GM11168 (cell line): Measurements from ENCODE around the gene AHI1.

Experiments used
- in situ Hi-C: fragments of 300-500 bp; cut with MboI; formaldehyde crosslinking; loops from one replicate; pipeline ENCODE4 v1.12.0; 2022; ENCODE audit warnings: low sequenced_read_pairs; ENCODE audit not compliant: unreplicated experiment

AHI1 gene

DNA sequence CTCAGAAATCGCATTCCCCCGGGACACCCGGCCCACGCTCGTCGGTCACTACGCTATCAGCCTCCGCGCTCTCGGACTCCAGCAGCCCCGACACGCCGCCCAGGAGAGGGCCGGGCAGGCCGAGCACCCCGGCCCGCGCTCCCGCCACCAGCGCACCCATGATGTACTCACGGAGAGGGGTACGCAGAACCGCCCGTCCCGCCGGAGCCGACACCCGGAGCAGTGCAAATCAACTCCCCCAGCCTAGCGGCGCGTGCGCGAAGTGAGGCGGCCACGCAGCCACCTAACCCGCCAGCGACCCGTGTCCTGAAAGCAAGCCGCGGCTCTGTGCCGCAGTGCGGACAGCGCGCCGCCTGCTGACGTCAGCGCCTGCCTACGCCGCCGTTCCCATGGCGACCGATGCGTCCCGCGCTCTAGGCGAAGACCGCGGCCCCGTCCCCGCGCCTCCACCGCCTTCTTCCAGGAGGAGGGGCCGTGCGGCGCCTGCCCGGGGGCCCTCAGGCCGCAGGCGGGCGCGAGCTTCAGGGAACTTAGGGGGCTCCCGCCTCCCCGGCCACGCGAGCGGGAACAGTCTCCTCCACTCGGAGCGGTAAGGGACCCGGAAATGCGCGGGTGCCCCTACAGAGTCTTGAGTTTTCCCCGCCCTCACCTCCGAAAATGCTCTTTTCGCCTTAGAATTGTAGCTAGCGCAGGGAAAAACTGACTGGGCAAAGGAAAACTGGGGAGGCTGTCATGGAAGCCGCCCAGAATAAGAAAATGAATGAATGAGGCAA, at the start of gene AHI1:
Gene AHI1 (minus strand): TSS at position 329 of the 773 bp plus-strand sequence. CDS start 5,503 bp downstream, outside the sequence.
- in situ Hi-C loops = no loop called here

DNA sequence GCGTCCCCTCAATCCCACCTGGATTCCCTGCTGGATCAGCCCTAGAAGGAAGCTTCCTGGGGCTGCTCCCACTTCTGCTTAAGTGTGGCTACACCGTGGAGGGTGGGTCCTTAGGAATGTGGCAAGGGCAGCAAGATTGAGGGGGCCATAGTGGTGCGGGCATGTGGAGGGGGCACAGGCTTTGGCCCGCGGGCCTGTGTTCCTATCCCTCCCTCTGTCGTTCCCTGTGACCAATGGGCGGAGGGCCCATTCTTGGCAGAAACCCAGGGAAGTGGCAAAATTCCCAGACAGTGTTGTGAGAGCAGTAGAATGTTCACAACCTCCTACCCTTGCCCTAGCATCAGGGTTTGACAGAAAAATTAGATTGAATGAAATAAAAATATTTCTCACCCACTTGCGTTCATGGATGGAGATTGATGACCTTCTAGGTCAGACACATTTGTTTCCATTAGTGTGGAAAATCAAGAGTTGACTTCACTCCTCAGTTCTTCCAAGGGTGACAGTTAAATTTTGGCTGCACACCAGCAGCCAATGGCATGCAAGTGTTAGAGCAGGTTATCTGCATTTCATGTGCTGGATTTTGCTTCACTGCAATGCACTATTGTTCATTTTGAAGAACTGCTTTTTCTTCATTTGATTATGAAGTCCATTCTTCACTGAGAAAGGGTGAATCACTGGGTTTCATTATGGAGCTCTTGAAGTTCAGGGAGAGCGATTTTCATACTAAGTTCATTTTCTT, 49.3 kb upstream of the AHI1 start:
- in situ Hi-C loops = loop anchor here (25.0 kb wide), 2 partner anchors 365 to 665 kb away; no protein-coding TSS in a partner anchor

DNA sequence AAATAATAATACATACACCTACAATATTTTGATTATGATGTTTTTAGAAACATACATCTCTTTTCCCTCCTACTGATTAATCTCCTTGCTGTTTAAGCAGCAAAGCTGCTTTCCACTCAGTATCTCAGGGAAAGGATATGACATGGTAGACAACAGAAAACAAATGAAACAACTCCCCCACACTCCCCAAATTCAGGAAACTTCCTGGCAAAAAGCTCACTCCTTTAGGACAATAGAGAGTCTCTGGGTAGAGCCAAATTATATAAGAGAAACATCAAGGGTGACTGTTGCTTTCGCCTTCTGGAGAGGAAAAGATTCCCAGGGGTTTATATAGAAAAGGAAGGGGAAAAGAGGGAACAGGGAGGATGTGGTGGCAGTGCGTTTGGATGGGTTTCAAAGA, 48.7 kb upstream of the AHI1 start:
- in situ Hi-C loops = loop anchor here (25.0 kb wide), 2 partner anchors 366 to 666 kb away; no protein-coding TSS in a partner anchor

DNA sequence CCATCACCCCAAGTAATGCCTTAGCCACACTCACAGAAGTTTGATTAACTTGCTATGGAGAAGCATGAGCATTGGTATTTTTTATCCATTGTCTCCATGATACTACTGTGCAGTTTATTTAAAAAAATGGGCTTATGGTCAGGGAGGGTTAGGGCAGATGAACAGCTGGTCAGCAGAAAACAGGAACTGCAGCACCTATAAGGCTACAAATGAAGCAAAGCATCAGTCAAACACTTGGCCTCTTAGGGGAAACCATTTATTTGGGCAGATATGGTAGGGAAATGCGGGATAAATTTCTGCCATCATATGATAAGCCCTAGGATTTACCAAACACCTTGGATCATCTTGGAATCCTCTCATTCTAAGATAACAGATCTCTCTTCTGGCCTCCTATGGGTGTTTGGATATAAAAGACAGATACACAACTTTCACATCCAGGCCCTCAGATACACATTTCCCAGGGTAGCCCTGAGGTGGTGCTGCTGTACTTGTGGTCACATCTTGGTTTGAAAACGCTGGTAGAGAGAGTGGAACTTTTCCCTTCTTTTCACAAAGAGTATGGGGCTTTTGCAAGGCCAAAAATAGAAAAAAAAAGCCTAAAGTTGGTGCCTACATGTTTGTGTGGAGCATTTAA, 42.8 kb upstream of the AHI1 start:
- in situ Hi-C loops = loop anchor here (25.0 kb wide), 2 partner anchors 372 to 672 kb away; no protein-coding TSS in a partner anchor

DNA sequence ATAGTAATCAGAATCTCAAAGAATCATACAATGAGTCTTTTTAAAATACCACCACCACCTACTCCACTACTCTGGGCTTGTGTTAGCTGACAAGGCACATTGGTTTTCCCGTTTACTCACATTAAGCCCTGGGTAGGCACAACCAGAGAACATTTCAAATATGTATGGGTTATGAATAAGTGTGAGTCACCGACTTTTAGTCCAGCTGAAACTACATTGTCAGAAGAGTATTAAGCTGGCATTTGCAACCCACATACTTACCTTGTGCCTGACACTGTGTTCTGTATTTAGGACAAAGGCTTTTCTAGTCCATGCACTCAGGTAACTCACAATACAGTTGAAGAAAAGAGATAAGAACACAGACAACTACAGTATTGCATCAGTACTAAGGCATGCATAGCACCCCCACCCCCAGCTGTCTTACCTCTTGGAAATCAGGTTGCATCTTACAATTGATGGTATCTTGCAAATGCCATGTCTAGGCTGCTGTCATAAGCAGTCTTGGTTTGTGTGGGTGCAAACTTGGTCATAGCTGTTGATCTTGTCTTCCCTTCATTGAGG, 40.3 kb upstream of the AHI1 start:
- in situ Hi-C loops = loop anchor here (25.0 kb wide), 2 partner anchors 374 to 674 kb away; no protein-coding TSS in a partner anchor

DNA sequence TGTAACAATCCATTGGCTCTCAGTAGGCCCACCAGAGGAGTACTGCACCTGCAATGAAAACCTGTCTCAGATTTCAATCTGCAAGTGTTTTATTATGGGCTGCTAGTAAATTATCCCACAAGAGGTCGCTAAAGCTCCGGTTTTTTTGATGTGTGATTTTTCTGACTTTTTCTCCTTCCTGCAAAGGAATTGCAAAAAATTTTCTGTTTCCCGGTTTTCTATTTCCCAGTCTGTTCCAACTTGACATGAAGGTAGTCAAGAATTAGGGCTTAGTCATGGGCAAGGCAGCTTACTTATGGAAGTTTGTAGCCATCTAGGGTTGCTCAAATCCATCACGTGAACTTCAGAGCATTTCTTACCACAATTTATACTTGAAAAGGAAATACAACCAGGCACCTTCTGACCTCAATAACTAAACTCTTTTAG, 38.5 kb upstream of the AHI1 start:
- in situ Hi-C loops = loop anchor here (25.0 kb wide), 2 partner anchors 376 to 676 kb away; no protein-coding TSS in a partner anchor

DNA sequence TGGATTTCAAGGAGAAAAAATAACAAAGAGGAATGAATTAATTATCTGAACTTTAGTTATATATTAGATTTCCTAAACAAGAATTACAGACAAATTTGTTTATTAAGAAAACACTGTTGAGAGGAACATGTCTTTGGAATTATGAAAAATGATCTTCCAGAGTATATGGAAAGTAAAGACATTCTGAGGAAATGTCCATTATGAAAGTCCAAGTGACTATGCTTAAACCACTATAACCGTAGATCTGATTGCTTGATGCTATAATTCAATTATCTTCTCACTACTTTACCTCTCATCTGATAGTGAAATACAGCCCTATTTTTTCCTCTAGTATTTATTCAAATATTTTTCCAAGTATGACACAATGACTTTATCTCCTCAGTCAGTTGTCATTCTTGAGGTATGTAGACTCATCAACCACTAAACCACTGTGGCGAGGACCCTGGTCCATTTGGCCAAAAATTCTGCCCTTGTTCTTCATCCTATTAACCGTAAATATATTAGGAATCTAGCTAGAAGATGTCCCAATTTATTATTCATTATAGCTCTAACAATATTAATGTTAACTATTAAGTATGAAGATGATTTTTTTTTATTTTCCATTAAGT, 37.3 kb upstream of the AHI1 start:
- in situ Hi-C loops = loop anchor here (25.0 kb wide), 2 partner anchors 377 to 677 kb away; no protein-coding TSS in a partner anchor

DNA sequence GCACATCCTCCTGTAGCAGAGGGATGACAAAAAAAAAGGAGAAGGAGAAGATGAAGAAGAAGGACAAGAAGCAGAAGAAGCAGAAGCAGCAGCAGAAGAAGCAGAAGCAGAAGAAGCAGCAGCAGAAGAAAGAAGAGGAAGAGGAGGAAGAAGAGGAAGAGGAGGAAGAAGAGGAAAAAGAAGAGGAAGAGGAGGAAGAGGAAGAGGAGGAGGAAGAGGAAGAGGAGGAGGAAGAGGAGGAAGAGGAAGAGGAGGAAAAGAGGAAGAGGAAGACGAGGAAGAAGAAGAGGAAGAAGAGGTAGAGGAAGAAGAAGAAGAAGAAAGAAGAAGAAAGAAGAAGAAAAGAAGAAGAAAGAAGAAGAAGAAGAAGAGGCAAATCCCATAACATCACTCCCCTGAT, 35.0 kb upstream of the AHI1 start:
- in situ Hi-C loops = loop anchor here (25.0 kb wide), 2 partner anchors 380 to 680 kb away; no protein-coding TSS in a partner anchor

DNA sequence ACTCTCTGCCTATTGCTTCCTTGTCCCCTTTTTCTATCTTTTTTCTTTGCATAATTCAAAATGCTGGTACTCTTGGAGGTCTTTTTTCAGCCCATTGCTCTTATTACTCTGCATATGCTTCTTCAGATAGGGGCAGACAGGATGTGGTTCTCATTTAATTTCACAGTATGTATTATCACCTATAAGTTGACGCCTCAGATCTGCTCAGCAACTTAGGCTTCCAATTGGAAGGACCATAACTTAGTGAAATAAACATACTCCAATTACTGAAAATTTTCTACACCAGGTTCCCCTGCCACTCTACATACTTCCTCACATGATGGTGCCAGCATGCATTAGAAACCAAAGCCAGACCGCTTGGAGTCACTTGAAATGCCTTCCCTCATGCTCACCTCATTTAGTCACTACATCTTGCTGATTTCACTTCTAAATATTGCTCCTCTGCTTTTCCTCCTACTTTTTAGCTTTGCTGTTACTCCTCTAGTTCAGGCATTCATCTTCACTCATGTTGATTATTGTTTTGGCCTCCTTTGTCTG, 34.5 kb upstream of the AHI1 start:
- in situ Hi-C loops = loop anchor here (25.0 kb wide), 2 partner anchors 380 to 680 kb away; no protein-coding TSS in a partner anchor

DNA sequence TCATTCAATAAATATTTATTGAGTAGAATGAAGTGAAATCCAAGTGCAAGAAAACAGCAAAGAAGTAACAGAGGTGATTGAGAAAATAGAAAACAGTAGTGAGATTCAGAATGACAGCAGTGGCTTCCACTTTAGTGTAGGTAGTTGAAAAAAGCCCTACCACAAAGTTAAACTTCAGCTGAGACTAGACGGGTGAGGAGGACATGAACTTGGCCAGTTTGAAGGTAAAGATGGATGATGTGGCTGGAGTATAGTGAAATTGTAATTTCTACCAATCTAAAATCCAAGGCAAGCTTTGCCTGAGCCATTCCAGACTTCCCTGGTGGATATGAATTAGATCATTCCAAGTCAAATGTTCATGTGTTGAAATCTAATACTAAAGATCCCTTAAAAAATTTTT, 32.6 kb upstream of the AHI1 start:
- in situ Hi-C loops = loop anchor here (25.0 kb wide), 2 partner anchors 382 to 682 kb away; no protein-coding TSS in a partner anchor

GRCh38 chr6:135527960-135528249, 30.4 kb upstream of the AHI1 start:
- in situ Hi-C loops = loop anchor here (25.0 kb wide), 2 partner anchors 384 to 684 kb away; no protein-coding TSS in a partner anchor

DNA sequence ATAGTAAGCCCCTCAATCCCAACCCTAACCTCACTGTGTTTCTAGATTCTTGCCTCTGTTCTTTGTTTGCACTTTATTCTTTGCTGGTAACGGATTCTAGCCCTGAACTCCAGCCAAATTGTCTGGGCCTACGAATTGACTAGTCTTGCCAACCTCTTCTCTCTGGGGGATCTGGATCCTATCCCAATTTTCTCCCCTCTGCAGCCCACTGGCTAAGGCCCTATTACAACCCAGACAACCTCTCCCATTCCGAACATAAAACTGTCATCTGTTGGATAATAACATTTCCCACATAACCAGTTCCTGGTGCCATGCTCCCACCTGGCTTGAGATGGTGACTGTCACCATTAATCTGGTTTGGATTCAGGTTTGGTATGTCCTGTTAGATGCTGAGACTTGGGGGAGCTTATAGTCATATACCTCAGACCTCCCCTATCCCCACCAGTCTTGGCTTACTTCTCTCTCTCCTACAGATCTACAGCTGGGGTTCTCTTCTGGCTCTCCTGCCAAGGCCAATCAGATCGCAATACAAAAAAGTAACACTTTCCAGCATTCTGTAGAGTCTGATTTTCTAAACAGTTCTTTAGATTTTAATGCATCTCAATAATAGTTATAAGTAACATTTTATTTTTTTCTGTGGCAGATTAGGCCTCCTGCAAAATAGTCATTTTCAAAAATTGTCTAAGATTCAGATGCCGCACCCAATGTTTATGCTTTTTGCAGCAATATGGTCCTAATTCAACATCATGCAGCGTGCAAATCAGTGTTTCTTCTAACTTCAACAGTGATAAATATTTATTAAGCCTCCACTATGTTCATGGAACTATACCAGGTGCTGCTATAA, 29.8 kb upstream of the AHI1 start:
- in situ Hi-C loops = loop anchor here (25.0 kb wide), 2 partner anchors 385 to 685 kb away; no protein-coding TSS in a partner anchor

- in situ Hi-C loops = loop anchor here (25.0 kb wide), 2 partner anchors 387 to 687 kb away; no protein-coding TSS in a partner anchor
These were observed 28.1 kb upstream of the AHI1 start for GRCh38 chr6:135525594-135525993.

DNA sequence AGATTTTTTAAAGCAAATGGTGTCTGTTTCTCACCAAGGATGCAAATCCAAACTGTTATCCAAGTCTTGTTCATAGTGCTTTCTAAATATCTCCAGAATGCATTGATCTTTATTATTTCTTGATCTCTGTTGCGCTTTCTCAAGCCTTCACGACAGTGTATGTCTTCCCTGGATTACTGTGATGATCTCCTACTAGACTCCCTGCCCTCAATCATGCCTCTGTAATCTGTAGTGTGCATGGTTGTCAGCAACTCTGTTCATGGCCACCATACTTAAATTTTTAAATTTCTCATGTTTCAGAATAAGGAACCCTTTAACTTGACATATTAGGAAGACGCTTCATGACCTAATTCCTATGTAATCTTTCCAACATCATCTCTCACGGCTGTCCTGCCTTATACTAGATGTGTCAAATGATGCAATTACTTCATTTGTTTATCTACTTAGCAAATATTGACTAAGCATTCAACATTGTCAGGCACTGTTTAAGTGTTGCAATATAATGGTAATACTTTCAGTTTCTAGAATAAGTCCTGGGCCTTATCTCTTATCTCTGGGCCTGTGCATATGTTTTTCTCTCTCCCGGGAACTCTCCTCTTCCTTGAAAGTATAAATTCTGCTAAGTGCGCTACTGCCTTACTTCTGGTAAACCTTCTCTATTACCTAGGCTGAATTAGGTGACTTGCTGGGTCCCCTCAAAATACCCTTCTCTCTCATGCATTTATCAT, 25.6 kb upstream of the AHI1 start:
- in situ Hi-C loops = no loop called here

- in situ Hi-C loops = no loop called here
These were observed 23.9 kb upstream of the AHI1 start for GRCh38 chr6:135521431-135521830.

GRCh38 chr6:135520781-135521180, 23.2 kb upstream of the AHI1 start:
- in situ Hi-C loops = no loop called here

- in situ Hi-C loops = no loop called here
These were observed 21.8 kb upstream of the AHI1 start for GRCh38 chr6:135519348-135519747.

DNA sequence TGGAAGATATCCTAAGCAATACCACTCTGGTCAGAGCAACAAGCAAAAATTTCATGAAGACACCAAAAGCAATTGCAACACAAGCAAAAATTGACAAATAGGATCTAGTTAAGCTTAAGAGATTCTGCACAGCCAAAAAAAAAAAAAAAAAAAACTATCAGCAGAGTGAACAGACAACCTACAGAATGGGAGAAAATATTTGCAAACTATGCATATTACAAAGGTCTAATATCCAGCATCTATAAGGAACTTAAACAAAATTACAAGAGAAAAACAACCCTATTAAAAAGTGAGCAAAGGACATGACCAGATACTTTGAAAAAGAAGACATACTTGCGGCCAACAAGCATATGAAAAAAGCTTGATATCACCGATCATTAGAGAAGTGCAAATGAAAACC, 20.0 kb upstream of the AHI1 start:
- in situ Hi-C loops = no loop called here
